CD14-positive monocyte (primary cell): ENCODE results near the gene LDB3. TPM values are rescaled to one million over a fixed set of nuclear protein-coding genes. Genes with fewer than 3 reads are reported as not detected.

Experiments used
- DNase-seq, 3 donors: peaks; one replicate each; pipeline ENCODE4 v3.0.0-alpha.2; 2011 to 2022
- H2AFZ ChIP-seq: 2 replicates; pipeline ENCODE4 v1.6.0; 2012; ENCODE audit warnings: mild to moderate bottlenecking, low read depth, low read length, inconsistent platforms; ENCODE audit not compliant: insufficient read depth, poor library complexity, severe bottlenecking
- H3K27ac ChIP-seq, 2 donors: 1 replicate in 1 of 2; 2 replicates in 1 of 2; pipeline ENCODE4 v1.5.1; 2012 to 2013; ENCODE audit warnings: low read length in 2 of 2, control low read depth in 1 of 2, inconsistent platforms in 1 of 2, low read depth in 1 of 2, mild to moderate bottlenecking in 1 of 2
- H3K27me3 ChIP-seq, 2 donors: one replicate each; pipeline versions ENCODE4 v1.6.0 to v1.6.1; 2011 to 2013; ENCODE audit warnings: low read length in 2 of 2; ENCODE audit not compliant: control insufficient read depth in 2 of 2, insufficient read depth in 2 of 2
- H3K36me3 ChIP-seq, 2 donors: replicated peaks in 1 of 2; 1 replicate in 1 of 2; 2 replicates in 1 of 2; pipeline versions ENCODE4 v1.5.1 to v1.6.1; 2012 to 2013; ENCODE audit warnings: low read length in 2 of 2, control low read depth in 1 of 2, inconsistent platforms in 1 of 2, mild to moderate bottlenecking in 1 of 2; ENCODE audit not compliant: insufficient read depth in 2 of 2, control insufficient read depth in 1 of 2
- H3K4me1 ChIP-seq, 2 donors: 1 replicate in 1 of 2; 2 replicates in 1 of 2; pipeline versions ENCODE4 v1.5.1 to v1.6.1; 2012 to 2013; ENCODE audit warnings: low read length in 2 of 2, control low read depth in 1 of 2, inconsistent platforms in 1 of 2, mild to moderate bottlenecking in 1 of 2, moderate library complexity in 1 of 2; ENCODE audit not compliant: insufficient read depth in 2 of 2, control insufficient read depth in 1 of 2
- H3K4me2 ChIP-seq: replicated peaks from 2 replicates; pipeline ENCODE3; 2012; ENCODE audit warnings: low read length, moderate library complexity, mild to moderate bottlenecking; ENCODE audit not compliant: poor library complexity, severe bottlenecking; ENCODE audit errors: extremely low read depth
- H3K4me3 ChIP-seq, 3 experiments: fragments of 200-600 bp in 1 of 3; sonication (generic) in 1 of 3; replicated peaks in 1 of 3; 1 replicate in 2 of 3; 2 replicates in 1 of 3; pipeline ENCODE4 v1.5.1; 2011 to 2013; ENCODE audit warnings: low read length in 3 of 3, mild to moderate bottlenecking in 3 of 3, control low read depth in 2 of 3, low read depth in 2 of 3, inconsistent platforms in 1 of 3, moderate library complexity in 1 of 3
- H3K79me2 ChIP-seq: 2 replicates; pipeline ENCODE4 v1.6.0; 2012; ENCODE audit warnings: mild to moderate bottlenecking, control low read depth, inconsistent platforms, low read length, moderate library complexity; ENCODE audit not compliant: insufficient read depth
- H3K9ac ChIP-seq: 2 replicates; pipeline ENCODE4 v1.6.0; 2017; ENCODE audit warnings: low read length, mild to moderate bottlenecking; ENCODE audit not compliant: insufficient read depth, poor library complexity, severe bottlenecking
- H3K9me3 ChIP-seq, 2 donors: replicated peaks in 1 of 2; 1 replicate in 1 of 2; 2 replicates in 1 of 2; pipeline versions ENCODE4 v1.5.1 to v1.6.1; 2012 to 2013; ENCODE audit warnings: low read length in 2 of 2, control low read depth in 1 of 2; ENCODE audit not compliant: control insufficient read depth in 1 of 2, insufficient read depth in 1 of 2
- H4K20me1 ChIP-seq: 2 replicates; pipeline ENCODE4 v1.6.0; 2012; ENCODE audit warnings: mild to moderate bottlenecking, low read length, control low read depth, moderate library complexity; ENCODE audit not compliant: insufficient read depth
- H3K27ac Mint-ChIP-seq, 7 donors: one replicate each; pipeline ENCODE4 v1.8.0; 2020; ENCODE audit warnings: mild to moderate bottlenecking in 7 of 7, mixed read lengths in 7 of 7, moderate library complexity in 6 of 7, inconsistent platforms in 2 of 7
- H3K27me3 Mint-ChIP-seq, 3 donors: one replicate each; pipeline ENCODE4 v1.8.0; 2021 to 2022; ENCODE audit warnings: low read depth in 3 of 3, mild to moderate bottlenecking in 3 of 3, mixed read lengths in 3 of 3, moderate library complexity in 3 of 3, inconsistent platforms in 1 of 3
- H3K36me3 Mint-ChIP-seq, 2 donors: one replicate each; pipeline ENCODE4 v1.8.0; 2020; ENCODE audit warnings: mixed read lengths in 2 of 2, inconsistent platforms in 1 of 2, mild to moderate bottlenecking in 1 of 2
- H3K4me1 Mint-ChIP-seq: one replicate; pipeline ENCODE4 v1.8.0; 2020; ENCODE audit warnings: mild to moderate bottlenecking, mixed read lengths
- H3K4me3 Mint-ChIP-seq, 2 donors: one replicate each; pipeline ENCODE4 v1.8.0; 2020; ENCODE audit warnings: mild to moderate bottlenecking in 2 of 2, mixed read lengths in 2 of 2, moderate library complexity in 1 of 2
- H3K9me3 Mint-ChIP-seq, 7 donors: one replicate each; pipeline ENCODE4 v1.8.0; 2020 to 2022; ENCODE audit warnings: mixed read lengths in 7 of 7, mild to moderate bottlenecking in 6 of 7, moderate library complexity in 6 of 7, inconsistent platforms in 2 of 7
- CTCF ChIP-seq: fragments of 200-600 bp; IDR thresholded peaks from one replicate; pipeline ENCODE4 v1.8.0; 2022; ENCODE audit warnings: antibody characterized with exemption, mild to moderate bottlenecking
- WGBS: methylation state at CpG from one replicate; pipeline ENCODE4 v1.1.5; 2013; ENCODE audit warnings: missing lambda C conversion rate; ENCODE audit not compliant: insufficient coverage; 5-methylcytosine and 5-hydroxymethylcytosine counted together
- intact Hi-C, 2 donors: fragments of 100-400 bp; cut with micrococcal nuclease; formaldehyde crosslinking; loops; one replicate each; pipeline versions ENCODE4 v1.15.0 to v1.15.1; 2023
- polyA plus RNA-seq, 3 donors: library from polyadenylated mRNA; depleted of rRNA in 1 of 3; unstranded in 2 of 3; stranded (reverse) in 1 of 3; fragments of 300-500 nt in 2 of 3; fragments of >200 nt in 1 of 3; fragmentation: Illumina TruSeq in 2 of 3; gene quantifications; 1 replicate in 2 of 3; 2 replicates in 1 of 3; pipeline ENCODE4 v1.2.3, GENCODE V29; 2012 to 2021

LDB3 gene
- polyA plus RNA-seq, 3 donors: not detected

GRCh38 chr10:86706977-86707376, 38.7 kb downstream of the LDB3 start:
- H3K36me3 ChIP-seq: no peaks in the 10 kb centered on the region
- Mint-ChIP-seq H3K4me3 (no peak overlapping the region), H3K27me3 (peaks cover 1 to 8% (median 6%) of the 10 kb centered on the region in 3 donors), H3K27ac (no peak overlapping the region), H3K4me1 (peaks cover 8% of the 10 kb centered on the region), H3K9me3 (peaks cover 0 to 3% (median 0%) of the 10 kb centered on the region in 7 donors), H3K36me3 (no peaks in the 10 kb centered on the region)
- H3K27ac ChIP-seq: no peak overlapping the region
- peaks cover 7 to 10% of the 10 kb centered on the region in 2 donors for H3K4me1 ChIP-seq
- no peak overlapping the region for H2AFZ ChIP-seq
- no CpG with 5 or more reads among the region's 1 CpG for WGBS
- no peaks in the 10 kb centered on the region for H3K9me3 ChIP-seq
- H3K27me3 ChIP-seq: peaks cover 0 to 2% of the 10 kb centered on the region in 2 donors
- H4K20me1 ChIP-seq: no peaks in the 10 kb centered on the region
- no peak for TF ChIP-seq CTCF
- no peak overlapping the region for H3K9ac ChIP-seq
- no peaks in the 10 kb centered on the region for H3K79me2 ChIP-seq
- no peak overlapping the region for H3K4me3 ChIP-seq
- intact Hi-C loops: no loop called here
- no peak for DNase-seq
- no peak overlapping the region for H3K4me2 ChIP-seq

- H3K79me2 ChIP-seq: no peaks in the 10 kb centered on the region
- peaks cover 11% of the 10 kb centered on the region for H3K4me1 Mint-ChIP-seq
- H3K27ac ChIP-seq: no peak overlapping the region
- peaks cover 0 to 5% (median 0%) of the 10 kb centered on the region in 7 donors for H3K9me3 Mint-ChIP-seq
- no peak overlapping the region for H3K4me3 ChIP-seq
- TF ChIP-seq CTCF: no peak
- peaks cover 12 to 14% of the 10 kb centered on the region in 2 donors for H3K4me1 ChIP-seq
- no peak overlapping the region for H3K4me3 Mint-ChIP-seq
- intact Hi-C loops: no loop called here
- H3K9me3 ChIP-seq: no peaks in the 10 kb centered on the region
- no peak overlapping the region for H3K27ac Mint-ChIP-seq
- peaks cover 0 to 7% of the 10 kb centered on the region in 2 donors for H3K27me3 ChIP-seq
- H4K20me1 ChIP-seq: no peaks in the 10 kb centered on the region
- no peak overlapping the region for H3K9ac ChIP-seq
- 90% methylated on average over 2 of the region's 4 CpGs for WGBS
- H3K36me3 ChIP-seq: no peaks in the 10 kb centered on the region
- DNase-seq: no peak
- peaks cover 6 to 12% (median 7%) of the 10 kb centered on the region in 3 donors for H3K27me3 Mint-ChIP-seq
- H3K4me2 ChIP-seq: no peak overlapping the region
- H3K36me3 Mint-ChIP-seq: no peaks in the 10 kb centered on the region
- no peak overlapping the region for H2AFZ ChIP-seq
Observed at GRCh38 chr10:86707505-86707904, 39.2 kb downstream of the LDB3 start.
